BJ (cell line): Measurements from ENCODE around the gene MAML3. TPM values are rescaled to one million over a fixed set of nuclear protein-coding genes. Genes with fewer than 3 reads are reported as not detected.

Experiments used
- CTCF ChIA-PET: fragments of 350-600 bp; formaldehyde crosslinking; extraction: SDS; loops from one replicate; lab custom pipeline; 2021; ENCODE audit warnings: antibody characterized with exemption, inconsistent platforms; lab: Yijun Ruan, JAX
- POLR2A ChIA-PET: fragments of 300-600 bp; sonication (Branson Sonifier 250); formaldehyde crosslinking; extraction: SDS; loops from one replicate; lab custom pipeline; 2021; ENCODE audit warnings: antibody characterized with exemption; lab: Charles Lee
- DNase-seq: peaks from one replicate; pipeline ENCODE4 v3.0.0-alpha.2; 2011; ENCODE audit warnings: low read depth
- H3K27me3 ChIP-seq: 2 replicates; pipeline ENCODE4 v1.6.0; 2011; ENCODE audit warnings: low read length; ENCODE audit not compliant: control insufficient read depth, insufficient read depth
- H3K36me3 ChIP-seq: 2 replicates; pipeline ENCODE4 v1.5.1; 2011; ENCODE audit warnings: low read length; ENCODE audit not compliant: control insufficient read depth, insufficient read depth
- H3K4me3 ChIP-seq: 2 replicates; pipeline ENCODE4 v1.5.1; 2011; ENCODE audit warnings: low read depth, mild to moderate bottlenecking, control low read depth, low read length
- polyA plus RNA-seq: library from polyadenylated mRNA; depleted of rRNA; stranded (reverse); fragments of >200 nt; gene quantifications from 2 replicates; pipeline ENCODE4 v1.2.3, GENCODE V29; 2011
- TF ChIP-seq, protein P1 (sequence below): IDR thresholded peaks from 2 replicates; pipeline ENCODE4 v1.5.1; 2011; ENCODE audit warnings: low read depth, mild to moderate bottlenecking, control low read depth, inconsistent platforms, low read length, moderate library complexity; ENCODE audit not compliant: insufficient read depth

The MAML3 gene
- polyA plus RNA-seq, 1 experiment: 1.6 TPM

DNA sequence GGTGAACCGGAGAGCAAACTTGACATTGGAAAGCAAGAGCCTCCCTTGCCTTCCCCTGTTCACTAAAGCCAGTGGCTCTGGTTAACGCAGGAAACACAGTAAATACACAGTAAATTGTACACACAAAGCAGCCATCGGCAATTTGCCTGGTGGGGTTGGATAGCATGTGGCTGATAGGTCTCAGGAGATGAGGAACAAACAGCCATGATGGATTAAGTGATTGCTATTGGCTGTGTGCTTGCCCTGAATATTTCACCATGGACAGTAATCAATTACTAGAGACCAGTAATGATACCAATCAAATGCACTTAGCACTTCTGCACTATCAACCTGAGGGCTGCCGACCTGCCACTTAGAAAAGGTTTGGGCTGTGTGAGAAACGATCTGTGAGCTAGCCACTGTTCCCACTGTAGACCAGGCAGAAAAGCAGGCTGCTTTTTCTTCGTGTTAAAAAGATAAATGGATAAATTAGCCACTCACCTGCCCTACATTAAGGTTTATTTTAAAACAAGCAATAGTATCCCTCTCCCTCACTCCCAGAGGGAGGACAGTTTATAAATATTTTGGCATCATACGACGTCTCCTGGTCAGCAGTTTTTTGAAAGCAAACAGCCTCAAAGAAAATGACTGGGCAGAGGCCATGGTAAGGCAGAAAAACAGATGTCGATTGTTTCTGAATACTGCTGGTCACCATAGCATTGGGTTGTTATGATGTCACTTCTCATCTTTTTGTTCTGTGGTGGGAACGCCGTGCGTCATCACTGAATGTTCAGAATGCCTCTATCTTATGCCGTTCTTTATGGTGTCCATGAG is 167.1 kb downstream of the MAML3 start:
- no peak overlapping the region for H3K4me3 ChIP-seq
- no peak for DNase-seq
- H3K27me3 ChIP-seq: no peaks in the 10 kb centered on the region; the same call in 1 of the 2 replicates
- TF ChIP-seq, protein P1, sequence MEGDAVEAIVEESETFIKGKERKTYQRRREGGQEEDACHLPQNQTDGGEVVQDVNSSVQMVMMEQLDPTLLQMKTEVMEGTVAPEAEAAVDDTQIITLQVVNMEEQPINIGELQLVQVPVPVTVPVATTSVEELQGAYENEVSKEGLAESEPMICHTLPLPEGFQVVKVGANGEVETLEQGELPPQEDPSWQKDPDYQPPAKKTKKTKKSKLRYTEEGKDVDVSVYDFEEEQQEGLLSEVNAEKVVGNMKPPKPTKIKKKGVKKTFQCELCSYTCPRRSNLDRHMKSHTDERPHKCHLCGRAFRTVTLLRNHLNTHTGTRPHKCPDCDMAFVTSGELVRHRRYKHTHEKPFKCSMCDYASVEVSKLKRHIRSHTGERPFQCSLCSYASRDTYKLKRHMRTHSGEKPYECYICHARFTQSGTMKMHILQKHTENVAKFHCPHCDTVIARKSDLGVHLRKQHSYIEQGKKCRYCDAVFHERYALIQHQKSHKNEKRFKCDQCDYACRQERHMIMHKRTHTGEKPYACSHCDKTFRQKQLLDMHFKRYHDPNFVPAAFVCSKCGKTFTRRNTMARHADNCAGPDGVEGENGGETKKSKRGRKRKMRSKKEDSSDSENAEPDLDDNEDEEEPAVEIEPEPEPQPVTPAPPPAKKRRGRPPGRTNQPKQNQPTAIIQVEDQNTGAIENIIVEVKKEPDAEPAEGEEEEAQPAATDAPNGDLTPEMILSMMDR: no peak
- H3K36me3 ChIP-seq: no peaks in the 10 kb centered on the region
- CTCF ChIA-PET: no interaction called here
- POLR2A ChIA-PET: no interaction called here

DNA sequence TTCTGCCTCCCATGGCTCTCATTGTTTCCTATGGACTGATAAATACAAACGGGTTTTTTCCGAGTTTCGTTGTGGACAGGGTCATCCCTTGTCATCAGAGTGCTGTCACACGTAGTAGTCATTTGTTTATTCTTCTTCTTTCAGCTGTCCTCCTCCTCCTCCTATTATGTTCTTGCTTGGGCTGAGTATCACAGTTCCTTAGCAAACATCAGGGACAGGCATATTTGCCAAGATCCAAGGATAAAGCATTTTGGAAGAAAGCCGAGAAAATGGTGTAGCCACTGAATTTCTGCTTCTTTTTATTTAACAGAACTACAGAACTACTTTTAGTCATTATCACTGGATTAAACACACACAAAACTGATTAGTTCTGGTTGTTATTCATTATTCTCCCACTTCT is 167.9 kb downstream of the MAML3 start:
- TF ChIP-seq, protein P1: no peak
- H3K36me3 ChIP-seq: no peaks in the 10 kb centered on the region
- no peak overlapping the region for H3K4me3 ChIP-seq
- DNase-seq: no peak
- H3K27me3 ChIP-seq: no peaks in the 10 kb centered on the region; the same call in 1 of the 2 replicates
- POLR2A ChIA-PET: no interaction called here
- CTCF ChIA-PET: interaction anchor here (0.9 kb wide), 1 partner anchor 14 kb away, joined by 3 read pairs; no protein-coding TSS in a partner anchor

DNA sequence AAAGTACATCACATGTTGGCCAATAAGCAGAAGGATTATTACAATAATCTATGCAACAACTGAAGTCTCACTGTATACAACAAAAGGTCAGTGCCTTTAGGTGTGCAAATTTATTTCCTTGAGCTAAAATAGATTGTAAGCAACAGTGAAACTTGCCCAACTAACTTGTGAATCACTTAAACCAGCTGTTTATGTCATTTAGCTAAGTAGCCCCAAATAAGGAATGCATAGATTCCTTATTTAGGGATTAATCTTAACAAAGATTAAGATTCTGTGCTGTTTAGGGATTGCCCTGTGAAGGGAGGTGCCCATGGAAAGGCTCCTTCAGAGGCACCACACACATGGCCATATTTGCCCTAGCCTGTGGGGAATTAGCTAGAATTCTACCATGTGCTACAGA is 168.6 kb downstream of the MAML3 start:
- TF ChIP-seq, protein P1: no peak
- H3K27me3 ChIP-seq: no peaks in the 10 kb centered on the region; the same call in 1 of the 2 replicates
- H3K4me3 ChIP-seq: no peak overlapping the region
- no peak for DNase-seq
- ChIA-PET POLR2A (no interaction called here), CTCF (interaction anchor here (0.9 to 1.6 kb wide), 2 partner anchors 14 to 251 kb away, joined by 3 to 6 read pairs; no protein-coding TSS in a partner anchor)
- no peaks in the 10 kb centered on the region for H3K36me3 ChIP-seq

DNA sequence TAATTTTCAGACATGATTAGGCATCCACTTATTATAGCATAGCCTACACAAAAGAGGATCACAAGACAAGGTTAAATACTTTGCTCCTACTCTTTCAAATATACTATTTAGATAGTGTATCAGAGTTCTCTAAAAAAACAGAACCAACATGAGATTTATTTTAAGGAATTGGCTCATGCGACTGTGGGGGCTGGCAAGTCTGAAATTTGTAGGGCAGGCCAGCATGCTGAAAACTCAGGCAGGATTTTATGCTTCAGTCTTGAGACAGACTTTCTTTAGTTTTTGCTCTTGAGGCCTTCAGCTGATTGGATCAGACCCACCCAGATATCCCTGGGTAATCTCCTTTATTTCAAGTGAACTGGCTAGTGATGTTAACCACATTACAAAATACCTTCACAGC is 169.5 kb downstream of the MAML3 start:
- CTCF ChIA-PET: interaction anchor here (1.6 kb wide), 1 partner anchor 250 kb away, joined by 6 read pairs; no protein-coding TSS in a partner anchor
- TF ChIP-seq, protein P1: no peak

DNA sequence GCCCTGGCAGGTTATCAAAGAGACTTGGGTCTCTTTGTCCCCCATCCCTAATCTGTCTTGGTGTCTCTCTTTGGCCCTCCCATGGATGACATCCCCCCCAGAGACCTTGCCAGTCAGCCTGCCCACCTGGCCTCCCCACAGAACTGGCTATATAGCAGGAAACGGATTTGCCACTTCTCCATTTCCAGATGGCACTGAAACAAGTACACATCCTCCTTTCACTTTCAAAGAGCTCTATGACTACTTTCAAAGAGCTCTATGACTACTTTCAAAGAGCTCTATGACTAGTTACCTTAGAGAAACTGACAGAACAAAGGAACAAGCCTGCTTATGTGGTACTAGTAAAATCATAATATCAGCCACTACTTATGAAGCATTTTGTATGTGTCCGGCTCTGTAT is 175.3 kb downstream of the MAML3 start:
- POLR2A ChIA-PET: no interaction called here
- CTCF ChIA-PET: interaction anchor here (0.9 kb wide), 1 partner anchor 161 kb away, joined by 3 read pairs; no protein-coding TSS in a partner anchor
- Histone ChIP-seq H3K27me3 (no peaks in the 10 kb centered on the region; the same call in 1 of the 2 replicates), H3K4me3 (no peak overlapping the region), H3K36me3 (no peaks in the 10 kb centered on the region)
- DNase-seq: no peak
- TF ChIP-seq, protein P1: no peak

More for the DNA sequence above, 169.5 kb downstream of the MAML3 start:
- DNase-seq: no peak
- no peak overlapping the region for H3K4me3 ChIP-seq
- POLR2A ChIA-PET: no interaction called here
- no peaks in the 10 kb centered on the region; the same call in 1 of the 2 replicates for H3K27me3 ChIP-seq
- no peaks in the 10 kb centered on the region for H3K36me3 ChIP-seq
